Mononuclear cell (primary cell): ENCODE measurements around the gene STK32B. TPM values are rescaled to one million over a fixed set of nuclear protein-coding genes. Genes with fewer than 3 reads are reported as not detected.

Experiments used
- H3K27me3 ChIP-seq: 2 replicates; pipeline ENCODE4 v1.6.0; 2011; ENCODE audit warnings: low read length, control low read depth; ENCODE audit not compliant: insufficient read depth
- H3K4me1 ChIP-seq: 2 replicates; pipeline ENCODE4 v1.5.1; 2011; ENCODE audit warnings: mild to moderate bottlenecking, low read length, control low read depth; ENCODE audit not compliant: insufficient read depth
- H3K4me3 ChIP-seq: 2 replicates; pipeline ENCODE4 v1.5.1; 2011; ENCODE audit warnings: mild to moderate bottlenecking, low read length, moderate library complexity
- H3K9me3 ChIP-seq: 2 replicates; pipeline ENCODE4 v1.5.1; 2011; ENCODE audit warnings: low read depth, mild to moderate bottlenecking, control low read depth, low read length
- total RNA-seq: library from RNA; depleted of rRNA; stranded (reverse); fragments of >200 nt; gene quantifications from one replicate; pipeline ENCODE4 v1.2.3, GENCODE V29; 2012

The STK32B gene
- total RNA-seq, 1 donor: 0.63 TPM

- no peaks in the 10 kb centered on the region for H3K4me1 ChIP-seq
These were observed 21.7 kb downstream of the STK32B start for GRCh38 chr4:5072948-5073347.

GRCh38 chr4:5078009-5078408 is 26.7 kb downstream of the STK32B start:
- no peak overlapping the region for H3K4me3 ChIP-seq
- H3K4me1 ChIP-seq: no peaks in the 10 kb centered on the region
- H3K9me3 ChIP-seq: peaks cover 21% of the 10 kb centered on the region
- H3K27me3 ChIP-seq: no peaks in the 10 kb centered on the region

More at GRCh38 chr4:5072948-5073347, 21.7 kb downstream of the STK32B start:
- Histone ChIP-seq H3K9me3 (no peaks in the 10 kb centered on the region), H3K27me3 (no peaks in the 10 kb centered on the region), H3K4me3 (no peak overlapping the region)

GRCh38 chr4:5079581-5079980 is 28.3 kb downstream of the STK32B start:
- Histone ChIP-seq H3K9me3 (peaks cover 26% of the 10 kb centered on the region), H3K4me3 (no peak overlapping the region), H3K27me3 (no peaks in the 10 kb centered on the region), H3K4me1 (no peaks in the 10 kb centered on the region)

- no peaks in the 10 kb centered on the region for H3K27me3 ChIP-seq
- H3K9me3 ChIP-seq: peaks cover 33% of the 10 kb centered on the region
- H3K4me1 ChIP-seq: no peaks in the 10 kb centered on the region
- no peak overlapping the region for H3K4me3 ChIP-seq
These were observed 30.2 kb downstream of the STK32B start for GRCh38 chr4:5081441-5081999.

- Histone ChIP-seq H3K9me3 (peaks cover 37% of the 10 kb centered on the region), H3K4me3 (no peak overlapping the region), H3K27me3 (no peaks in the 10 kb centered on the region), H3K4me1 (no peaks in the 10 kb centered on the region)
These were observed 31.1 kb downstream of the STK32B start for GRCh38 chr4:5082376-5082775.

GRCh38 chr4:5084911-5085475 is 33.7 kb downstream of the STK32B start:
- H3K9me3 ChIP-seq: peaks cover 37% of the 10 kb centered on the region
- H3K27me3 ChIP-seq: no peaks in the 10 kb centered on the region
- H3K4me1 ChIP-seq: no peaks in the 10 kb centered on the region
- H3K4me3 ChIP-seq: no peak overlapping the region

- Histone ChIP-seq H3K27me3 (no peaks in the 10 kb centered on the region), H3K4me3 (no peak overlapping the region), H3K9me3 (peaks cover 35% of the 10 kb centered on the region), H3K4me1 (no peaks in the 10 kb centered on the region)
These were observed 35.3 kb downstream of the STK32B start for GRCh38 chr4:5086535-5086934.

- H3K4me1 ChIP-seq: no peaks in the 10 kb centered on the region
- H3K4me3 ChIP-seq: no peak overlapping the region
- peaks cover 4% of the 10 kb centered on the region for H3K9me3 ChIP-seq
- H3K27me3 ChIP-seq: no peaks in the 10 kb centered on the region
These were observed 45.0 kb downstream of the STK32B start for GRCh38 chr4:5096261-5096660.

- no peaks in the 10 kb centered on the region for H3K9me3 ChIP-seq
- no peak overlapping the region for H3K4me3 ChIP-seq
- no peaks in the 10 kb centered on the region for H3K4me1 ChIP-seq
- no peaks in the 10 kb centered on the region for H3K27me3 ChIP-seq
These were observed 46.9 kb downstream of the STK32B start for GRCh38 chr4:5098176-5098575.

GRCh38 chr4:5100336-5100735 is 49.1 kb downstream of the STK32B start:
- H3K4me3 ChIP-seq: no peak overlapping the region
- H3K9me3 ChIP-seq: no peaks in the 10 kb centered on the region
- H3K27me3 ChIP-seq: no peaks in the 10 kb centered on the region
- no peaks in the 10 kb centered on the region for H3K4me1 ChIP-seq

GRCh38 chr4:5100986-5101385 is 49.7 kb downstream of the STK32B start:
- Histone ChIP-seq H3K4me1 (no peaks in the 10 kb centered on the region), H3K27me3 (no peaks in the 10 kb centered on the region), H3K4me3 (no peak overlapping the region), H3K9me3 (no peaks in the 10 kb centered on the region)

GRCh38 chr4:5101571-5101970 is 50.3 kb downstream of the STK32B start:
- H3K9me3 ChIP-seq: no peaks in the 10 kb centered on the region
- no peak overlapping the region for H3K4me3 ChIP-seq
- H3K4me1 ChIP-seq: no peaks in the 10 kb centered on the region
- no peaks in the 10 kb centered on the region for H3K27me3 ChIP-seq

- no peak overlapping the region for H3K4me3 ChIP-seq
- no peaks in the 10 kb centered on the region for H3K9me3 ChIP-seq
- H3K4me1 ChIP-seq: no peaks in the 10 kb centered on the region
- peaks cover 2% of the 10 kb centered on the region for H3K27me3 ChIP-seq
These were observed 59.6 kb downstream of the STK32B start for GRCh38 chr4:5110901-5111300.

GRCh38 chr4:5112333-5113095 is 61.2 kb downstream of the STK32B start:
- Histone ChIP-seq H3K4me3 (no peak overlapping the region), H3K4me1 (no peaks in the 10 kb centered on the region), H3K9me3 (no peaks in the 10 kb centered on the region), H3K27me3 (peaks cover 2% of the 10 kb centered on the region)

GRCh38 chr4:5114950-5115349 is 63.7 kb downstream of the STK32B start:
- H3K4me3 ChIP-seq: no peak overlapping the region
- no peaks in the 10 kb centered on the region for H3K4me1 ChIP-seq
- no peaks in the 10 kb centered on the region for H3K9me3 ChIP-seq
- H3K27me3 ChIP-seq: peaks cover 2% of the 10 kb centered on the region
